Forelimb muscle (tissue), 1 donor: Measurements from ENCODE around the gene ADCYAP1R1. TPM values are rescaled to one million over a fixed set of nuclear protein-coding genes. Genes with fewer than 3 reads are reported as not detected.
A peak's percentile ranks its signal among the peaks of the same experiment; 100 is the strongest.

Experiments
- DNase-seq: peaks from one replicate; pipeline ENCODE4 v3.0.0-alpha.2; 2013; ENCODE audit warnings: low read depth
- polyA plus RNA-seq: library from polyadenylated mRNA; unstranded; fragments of 120-200 nt; gene quantifications from one replicate; pipeline ENCODE4 v1.2.1, GENCODE V29; 2013; ENCODE audit not compliant: insufficient read length

ADCYAP1R1 gene
- polyA plus RNA-seq, 1 donor = 6.7 TPM

DNA sequence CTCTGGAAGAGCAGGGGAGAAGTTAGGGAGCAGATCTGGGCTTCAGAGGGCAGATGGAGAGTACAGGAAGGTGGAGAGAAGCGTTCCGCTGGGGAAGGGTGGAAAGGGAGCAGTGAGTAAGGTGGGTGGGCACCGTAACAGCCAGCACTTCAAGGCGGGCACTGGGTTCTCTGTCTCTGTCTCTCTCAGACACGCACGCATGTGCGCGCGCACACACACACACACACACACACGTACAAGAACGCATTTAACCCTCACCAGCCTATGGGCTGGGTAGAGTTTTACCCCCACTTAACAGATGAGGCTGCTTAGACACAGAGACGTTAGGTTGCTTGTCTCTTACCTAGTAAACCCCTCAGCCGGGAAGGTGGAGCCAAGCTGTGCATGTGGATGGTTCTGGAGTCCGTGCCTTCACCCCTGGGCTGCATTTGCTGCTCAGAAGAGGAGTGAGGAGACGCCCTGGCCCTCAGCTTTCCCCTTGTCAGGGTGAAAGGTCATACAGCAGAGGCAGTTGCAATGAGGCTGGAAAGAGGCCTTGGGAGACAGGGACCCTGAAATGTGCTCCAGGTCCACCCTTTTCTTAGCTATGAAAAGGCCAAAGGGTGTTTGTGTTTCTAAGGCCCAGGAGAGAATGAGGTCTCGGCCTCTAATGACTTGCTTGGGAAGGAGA is 16.0 kb downstream of the ADCYAP1R1 start:
- no peak for DNase-seq

DNA sequence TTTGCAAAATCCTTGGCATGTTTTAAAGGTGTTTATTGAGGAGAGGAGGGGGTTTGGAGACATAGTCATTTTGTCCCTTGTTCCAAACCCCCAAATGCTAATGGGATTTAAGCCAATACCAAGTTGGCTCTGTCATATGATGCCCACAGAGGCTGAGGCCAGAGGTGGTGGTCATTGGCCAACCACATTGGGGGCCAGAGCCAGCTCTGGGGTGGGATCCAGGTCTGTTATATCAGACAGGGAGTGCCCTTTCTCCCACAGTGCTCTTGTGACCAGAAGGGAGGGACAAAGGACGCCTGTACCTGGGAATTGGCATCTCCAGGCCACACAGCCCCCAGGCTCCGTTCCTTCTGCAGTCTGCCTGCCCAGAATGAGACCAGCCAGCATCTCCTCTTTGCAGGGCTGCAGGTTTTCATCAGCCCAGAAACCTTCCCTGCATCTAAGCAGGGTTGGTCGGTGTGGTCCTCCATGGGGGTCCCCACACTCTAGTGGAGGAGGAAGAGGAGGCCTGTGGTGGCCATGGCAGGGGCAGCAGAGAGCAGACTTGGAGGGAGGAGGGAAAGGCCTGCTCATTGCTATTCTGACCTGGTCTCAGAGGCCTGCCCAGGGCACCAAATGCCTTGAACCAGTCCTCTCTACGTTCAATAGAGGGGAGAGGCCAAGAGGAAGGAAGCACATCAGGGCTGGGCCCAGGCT is 17.9 kb downstream of the ADCYAP1R1 start:
- DNase-seq = no peak

- DNase-seq = no peak
Measured at GRCh38 chr7:31070991-31071644, 19.0 kb downstream of the ADCYAP1R1 start.

GRCh38 chr7:31071645-31072029 is 19.5 kb downstream of the ADCYAP1R1 start:
- no peak for DNase-seq

DNA sequence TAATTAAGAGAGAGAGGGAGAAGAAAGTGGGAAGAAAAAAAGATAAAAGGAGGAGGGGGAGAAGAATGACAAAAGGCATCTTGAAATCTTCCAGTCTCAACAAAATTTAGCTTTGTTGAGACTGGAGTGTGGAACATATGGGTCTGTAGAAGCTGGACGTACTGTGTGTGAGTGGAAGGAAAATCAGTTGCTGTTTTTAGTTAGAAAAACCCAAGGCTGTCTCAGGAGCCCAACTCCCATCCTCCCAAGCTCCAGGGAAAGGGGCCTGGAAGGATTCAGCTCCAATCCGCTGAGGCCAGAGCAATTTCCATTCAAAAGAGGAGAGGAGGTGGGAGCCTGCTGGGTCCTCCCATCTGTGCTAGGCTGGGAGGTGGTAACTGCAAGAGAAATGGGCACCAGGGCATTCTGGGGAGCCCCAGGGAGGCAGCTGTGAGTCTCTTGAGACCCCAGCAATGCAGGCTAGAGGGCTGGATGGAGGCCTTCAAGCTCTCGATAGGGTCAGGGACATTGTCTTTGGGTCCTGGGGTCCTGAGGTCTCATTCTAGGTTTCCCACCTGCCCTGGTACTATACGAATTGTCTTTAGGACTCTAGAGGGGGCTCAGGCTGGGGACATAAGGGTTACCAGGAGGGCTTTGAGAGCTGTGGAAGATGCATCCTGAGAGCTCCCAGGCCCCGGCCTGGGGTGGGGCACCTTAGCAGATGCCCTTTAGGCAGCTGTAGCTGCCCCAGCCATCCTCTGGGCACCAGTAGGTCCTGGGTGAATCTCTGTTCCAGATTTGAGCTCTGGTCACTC is 21.4 kb downstream of the ADCYAP1R1 start:
- DNase-seq = no peak

DNA sequence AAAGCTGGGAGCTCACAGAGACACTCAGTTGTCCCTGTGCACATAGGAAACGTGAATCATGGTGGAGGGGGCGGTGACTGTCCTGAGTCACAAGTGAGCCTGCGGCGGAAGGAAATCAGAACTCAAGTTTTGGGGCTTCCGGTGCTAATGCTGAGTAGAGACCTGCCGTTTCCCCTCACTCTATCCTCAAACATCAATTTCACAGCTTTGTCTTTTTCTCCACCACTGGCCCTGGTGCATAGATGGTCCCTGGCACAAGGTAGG is 21.9 kb downstream of the ADCYAP1R1 start:
- no peak for DNase-seq

DNA sequence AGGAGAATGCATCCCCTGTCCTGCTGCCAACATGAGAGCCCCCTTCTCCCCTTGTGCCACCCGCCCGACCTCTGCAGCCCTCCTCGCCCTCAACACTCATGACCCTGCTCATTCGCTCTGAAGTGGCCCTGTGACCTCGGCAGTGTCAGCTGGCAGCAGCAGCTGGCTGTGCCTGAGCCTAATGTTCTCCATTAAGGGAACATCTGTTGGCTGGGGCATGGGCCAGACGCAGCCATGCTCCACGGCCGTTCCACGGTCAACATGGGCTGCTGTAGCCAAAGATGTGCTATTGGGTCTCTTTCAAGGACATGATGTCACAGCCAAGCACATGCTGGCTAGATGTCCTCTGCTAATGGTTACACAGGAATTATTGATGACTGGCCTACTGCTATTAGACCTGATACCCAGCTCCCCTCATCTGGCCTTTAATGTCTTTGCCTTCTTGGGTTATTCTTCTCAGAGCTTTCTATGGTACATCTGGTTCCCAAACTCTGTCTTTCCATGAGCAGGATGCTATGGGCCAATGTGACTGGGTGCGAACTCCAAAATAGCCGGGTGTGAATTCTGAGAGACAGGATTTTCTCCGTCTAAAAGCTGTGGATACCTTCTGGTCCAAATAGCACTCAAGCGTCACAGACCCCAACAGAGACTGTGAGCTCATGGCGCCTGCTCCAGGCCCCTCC is 22.4 kb downstream of the ADCYAP1R1 start:
- DNase-seq = no peak

DNA sequence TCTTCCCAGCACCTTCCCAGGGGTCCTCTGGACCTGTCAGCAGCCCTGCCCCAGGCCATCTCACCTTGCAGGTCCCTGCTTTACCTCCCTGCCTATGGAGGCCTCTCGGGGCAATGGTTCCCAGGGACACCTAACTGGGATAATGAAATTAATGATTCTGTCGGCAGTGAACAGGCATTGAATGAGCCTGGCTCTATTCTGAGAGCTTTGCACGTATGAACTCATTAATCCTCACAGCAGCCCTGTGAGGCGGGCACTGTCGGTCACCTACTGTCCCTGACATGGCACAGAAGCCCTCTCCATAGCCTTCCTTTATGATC is 22.9 kb downstream of the ADCYAP1R1 start:
- no peak for DNase-seq

- DNase-seq = no peak
Measured at GRCh38 chr7:31076051-31076450, 23.9 kb downstream of the ADCYAP1R1 start.

DNA sequence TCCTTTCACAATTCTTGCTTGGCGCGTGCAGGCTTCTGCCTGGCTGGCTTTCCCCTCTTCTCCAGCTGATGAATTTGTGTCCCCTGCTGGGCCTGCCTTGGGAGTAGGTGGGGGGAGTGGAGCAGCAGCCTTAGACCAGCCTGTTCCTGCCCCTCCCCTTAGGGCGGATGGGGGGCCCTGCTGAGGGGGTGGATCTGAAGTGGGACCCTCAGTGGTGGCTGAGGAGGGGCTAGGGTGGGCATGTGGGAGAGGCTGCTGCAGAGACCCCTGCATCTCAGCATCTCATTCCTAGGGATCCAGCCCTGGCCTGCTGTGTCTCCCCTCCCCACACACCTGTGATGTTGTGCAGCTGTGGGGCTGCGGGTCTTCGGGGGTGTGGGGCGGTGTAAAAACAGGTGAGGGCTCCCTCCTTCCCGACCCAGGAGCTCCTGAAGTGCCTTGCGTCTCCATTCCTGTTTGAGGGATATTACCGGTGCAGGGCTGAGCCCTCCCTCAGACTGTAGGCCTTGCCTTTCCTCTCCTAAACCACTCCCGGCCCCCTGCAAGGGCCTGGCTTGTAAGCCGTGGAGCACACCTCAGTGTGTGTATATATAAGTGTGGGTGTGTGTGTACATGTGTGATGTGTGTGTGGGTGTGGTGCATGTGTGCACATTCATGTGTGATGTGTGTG is 24.7 kb downstream of the ADCYAP1R1 start:
- DNase-seq = no peak

- no peak for DNase-seq
Measured at GRCh38 chr7:31077484-31078362, 25.6 kb downstream of the ADCYAP1R1 start.

GRCh38 chr7:31078363-31078990 is 26.4 kb downstream of the ADCYAP1R1 start:
- DNase-seq = no peak

DNA sequence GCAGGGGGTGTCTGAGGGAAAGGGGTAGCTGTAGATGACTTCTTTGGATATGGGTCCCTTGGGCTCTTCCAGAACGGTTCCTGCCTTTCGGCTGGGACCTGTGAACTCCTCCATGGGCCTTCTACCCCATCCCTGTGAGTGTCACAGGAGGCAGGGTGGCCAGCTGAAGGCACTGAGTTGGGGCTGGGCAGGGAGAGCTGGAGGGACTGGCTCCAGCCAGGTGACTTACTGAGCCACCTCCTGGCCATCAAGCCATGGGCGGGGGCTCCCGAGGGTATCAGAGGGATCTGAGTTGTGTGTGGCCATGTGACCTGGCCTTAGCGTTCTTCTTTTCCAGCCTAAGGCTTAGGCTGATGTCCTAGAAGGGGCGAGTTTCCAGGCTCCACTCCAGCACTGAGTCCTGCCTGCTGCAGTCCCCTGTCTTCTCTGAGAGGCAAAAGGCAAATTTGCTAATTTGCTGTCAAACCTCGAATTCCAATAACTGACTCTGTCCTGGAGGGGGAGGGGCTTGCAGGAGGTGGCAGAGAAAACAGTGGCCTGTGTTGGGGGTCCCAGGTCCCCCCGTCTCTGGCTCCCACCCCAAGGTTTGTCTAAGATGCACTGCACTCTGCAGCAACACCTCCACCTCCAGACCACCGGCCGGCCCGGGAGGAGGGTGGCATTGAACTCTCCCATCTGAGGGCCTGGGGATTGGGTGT is 27.2 kb downstream of the ADCYAP1R1 start:
- no peak for DNase-seq

- DNase-seq = no peak
Measured at GRCh38 chr7:31079824-31080511, 27.9 kb downstream of the ADCYAP1R1 start.

DNA sequence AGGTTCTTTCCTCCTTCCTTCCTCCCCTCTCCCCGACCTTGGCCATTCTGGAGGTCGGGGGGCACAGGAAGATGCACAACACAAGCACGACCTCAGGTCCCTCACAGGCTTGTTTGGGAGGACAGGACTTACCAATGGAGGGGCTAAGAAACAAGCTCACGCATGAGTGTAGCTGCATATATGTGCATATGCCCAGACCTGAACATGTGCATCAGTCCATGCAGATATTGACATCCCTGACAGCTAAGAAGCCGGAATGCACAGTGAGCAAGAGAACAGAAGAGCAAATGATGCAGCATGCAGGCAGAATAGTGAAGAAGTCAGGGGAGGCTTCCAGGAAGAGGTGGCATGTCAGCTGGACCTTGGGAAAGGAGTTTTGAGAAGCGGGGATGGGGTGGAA is 28.7 kb downstream of the ADCYAP1R1 start:
- DNase-seq = no peak

DNA sequence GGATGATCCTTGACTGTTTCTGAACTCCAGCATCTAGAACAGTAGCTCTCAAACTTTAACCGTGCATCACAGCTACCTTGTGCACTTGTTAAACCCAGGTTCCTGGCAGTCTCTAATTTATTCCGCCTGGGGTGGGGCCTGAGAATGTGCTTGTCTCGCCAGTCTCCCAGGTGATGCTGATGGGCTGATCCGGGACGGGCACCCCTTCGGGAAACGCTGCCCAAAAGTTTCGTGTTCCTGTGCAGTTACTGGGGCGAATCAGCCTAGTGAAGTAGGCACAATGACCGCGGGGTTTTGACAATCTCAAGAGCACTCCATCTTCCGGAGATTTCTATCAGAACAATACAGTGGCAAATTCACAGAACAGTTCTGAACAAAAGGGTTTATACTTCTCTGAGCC is 29.9 kb downstream of the ADCYAP1R1 start:
- no peak for DNase-seq

DNA sequence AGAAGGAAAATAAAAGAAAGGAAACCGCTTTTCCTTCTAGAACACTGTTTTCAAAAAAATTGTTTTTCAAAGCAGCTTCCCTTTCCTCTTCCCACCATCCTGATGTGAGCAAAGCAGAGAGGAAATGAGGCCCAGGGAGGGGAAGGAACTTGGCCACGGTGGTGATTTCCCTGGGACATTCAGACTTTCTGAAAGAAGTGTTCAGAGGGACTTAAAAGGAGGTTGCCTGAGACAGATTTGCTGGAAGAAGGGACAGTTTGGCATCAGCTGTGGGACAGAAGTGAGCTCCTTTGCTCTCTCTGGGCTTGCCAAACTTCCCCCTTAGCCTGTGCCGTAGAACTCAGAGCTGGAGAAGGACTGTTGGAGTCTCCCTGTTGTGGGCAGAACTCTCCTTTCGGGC is 30.3 kb downstream of the ADCYAP1R1 start:
- peak; percentile 35 for DNase-seq

DNA sequence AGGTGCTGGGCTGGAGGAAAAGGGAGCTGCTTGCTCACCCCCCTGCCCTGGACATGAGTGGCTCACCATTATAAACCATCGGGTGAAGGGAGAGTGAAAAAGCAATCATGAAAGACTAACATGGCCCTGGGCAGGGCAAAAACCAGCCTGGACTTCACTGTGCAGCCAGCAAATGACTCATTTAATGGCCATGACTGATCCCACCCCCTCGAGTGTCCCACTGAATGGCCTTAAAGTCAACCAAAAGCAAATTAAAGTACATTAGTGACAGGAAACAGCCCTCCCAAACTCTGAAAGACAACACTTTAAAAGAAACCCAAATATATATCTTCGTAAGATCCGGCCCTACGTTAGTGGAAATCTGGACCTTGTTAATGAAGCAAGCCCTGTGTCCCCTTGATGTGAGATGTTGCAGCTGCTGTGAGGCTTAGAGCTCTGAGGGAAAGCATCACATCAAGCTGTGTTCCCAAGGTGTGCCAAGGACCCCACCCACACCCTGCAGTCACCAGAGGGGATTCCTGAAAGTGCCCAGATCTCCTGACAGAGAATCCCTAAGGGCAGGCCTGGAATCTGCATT is 31.2 kb downstream of the ADCYAP1R1 start:
- no peak for DNase-seq
